ENCODE results near the gene IMP4.
A peak's percentile ranks its signal among the peaks of the same experiment; 100 is the strongest.

Gene IMP4

DNA sequence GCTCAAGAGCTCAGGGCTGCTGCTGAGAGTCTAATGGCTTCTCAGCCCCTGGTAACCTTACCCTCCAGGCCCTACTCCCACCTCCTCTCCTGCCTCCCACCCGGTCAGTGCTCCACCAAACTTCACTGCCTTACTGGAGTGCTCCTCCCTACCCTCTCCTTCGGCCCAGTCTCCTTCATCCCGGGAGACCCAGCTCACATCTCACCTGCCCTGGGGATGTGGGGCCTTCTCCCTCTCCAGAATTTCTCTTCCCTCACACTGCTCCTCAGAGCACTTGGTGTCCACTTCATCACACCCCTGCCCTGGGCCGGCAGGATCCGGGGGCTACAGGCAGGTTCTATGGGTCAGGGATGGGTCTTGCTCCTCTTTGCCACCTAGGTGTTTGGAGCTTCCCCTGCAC is 34.8 kb downstream of the IMP4 start:
- no peak for DNase-seq (ENCODE audit: low read depth in 3 of 3)

DNA sequence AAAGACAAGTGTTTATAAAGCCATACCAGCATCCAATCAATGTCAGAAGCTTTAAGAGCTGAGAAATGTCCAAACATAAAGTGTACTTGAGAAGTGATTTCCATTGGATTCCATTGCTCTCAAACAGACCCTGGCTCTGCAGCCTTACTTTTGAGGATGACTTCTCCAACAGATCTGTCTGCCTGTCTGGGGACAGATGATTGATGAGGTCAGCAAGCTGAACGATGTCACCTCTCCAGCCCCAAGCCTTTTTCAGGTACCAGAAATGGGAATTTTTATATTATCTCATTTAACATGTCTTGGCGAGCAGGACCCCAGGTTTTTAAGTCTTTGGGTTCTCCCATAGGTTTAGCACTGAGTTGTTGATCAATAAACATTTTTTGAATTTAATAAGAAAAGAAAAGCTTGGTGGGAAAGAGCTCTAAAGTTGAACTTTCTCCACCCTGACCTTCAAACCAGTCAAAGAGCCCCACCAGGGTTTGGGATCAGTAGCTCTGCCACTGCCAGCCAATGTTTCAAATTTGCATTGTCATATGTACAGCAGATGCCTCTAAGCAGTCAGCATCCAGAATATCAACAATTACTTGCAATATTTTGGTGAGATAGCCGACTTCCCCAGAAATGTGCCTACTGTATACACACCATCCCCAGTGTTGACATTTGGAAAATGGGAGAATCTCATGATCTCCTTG is 35.7 kb downstream of the IMP4 start:
- no peak for DNase-seq (ENCODE audit: low read depth in 3 of 3)

- no peak for DNase-seq (ENCODE audit: low read depth in 3 of 3)
These were observed 36.2 kb downstream of the IMP4 start for GRCh38 chr2:130378898-130379214.

GRCh38 chr2:130380096-130380934 is 37.6 kb downstream of the IMP4 start:
- DNase-seq (ENCODE audit: low read depth in 3 of 3): no peak

GRCh38 chr2:130381145-130381544 is 38.4 kb downstream of the IMP4 start:
- no peak for DNase-seq (ENCODE audit: low read depth in 3 of 3)

DNA sequence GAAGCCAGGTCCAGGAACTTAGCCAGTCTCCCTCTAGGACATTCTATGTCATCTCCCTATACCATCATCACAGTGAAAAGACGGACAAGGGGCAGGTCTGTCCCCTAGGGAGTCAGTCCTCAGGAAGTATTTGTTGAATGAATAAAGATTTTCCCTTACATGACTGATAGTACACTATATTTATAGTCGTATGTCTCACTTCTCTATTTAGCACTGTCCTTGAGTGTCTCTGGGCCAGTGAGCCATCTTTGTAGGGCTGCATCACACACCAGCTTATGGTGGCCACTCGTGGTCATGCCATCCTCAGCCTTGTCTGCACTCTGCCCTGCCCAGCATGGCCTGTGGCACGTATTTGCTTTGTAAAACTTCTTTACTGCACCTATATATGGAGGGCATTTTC is 38.9 kb downstream of the IMP4 start:
- no peak for DNase-seq (ENCODE audit: low read depth in 3 of 3)

GRCh38 chr2:130382313-130382917 is 39.7 kb downstream of the IMP4 start:
- no peak for DNase-seq (ENCODE audit: low read depth in 3 of 3)

DNA sequence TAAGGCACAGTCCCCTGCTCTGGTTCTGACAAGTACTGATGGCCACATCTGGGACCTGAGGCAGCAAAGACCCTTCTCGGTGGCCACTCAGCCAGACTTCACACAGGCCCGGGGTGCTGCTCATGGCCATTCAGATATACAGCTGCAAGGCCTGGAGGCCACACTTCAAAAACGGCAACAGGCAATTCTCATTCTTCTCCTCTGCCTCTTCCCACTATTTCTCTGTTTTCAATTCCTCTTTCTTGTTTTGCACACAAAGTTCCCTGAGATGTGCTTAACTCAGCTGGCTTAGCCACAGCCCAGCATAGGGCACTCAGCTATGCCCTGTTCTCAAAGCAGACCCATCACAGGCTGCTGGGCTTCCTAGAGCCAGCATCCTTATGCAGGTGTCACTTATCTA is 43.0 kb downstream of the IMP4 start:
- no peak for DNase-seq (ENCODE audit: low read depth in 3 of 3)

GRCh38 chr2:130387071-130387400 is 44.3 kb downstream of the IMP4 start:
- DNase-seq (ENCODE audit: low read depth in 3 of 3): no peak

GRCh38 chr2:130387804-130388203 is 45.1 kb downstream of the IMP4 start:
- no peak for DNase-seq (ENCODE audit: low read depth in 3 of 3)

GRCh38 chr2:130388221-130388907 is 45.7 kb downstream of the IMP4 start:
- no peak for DNase-seq (ENCODE audit: low read depth in 3 of 3)

DNA sequence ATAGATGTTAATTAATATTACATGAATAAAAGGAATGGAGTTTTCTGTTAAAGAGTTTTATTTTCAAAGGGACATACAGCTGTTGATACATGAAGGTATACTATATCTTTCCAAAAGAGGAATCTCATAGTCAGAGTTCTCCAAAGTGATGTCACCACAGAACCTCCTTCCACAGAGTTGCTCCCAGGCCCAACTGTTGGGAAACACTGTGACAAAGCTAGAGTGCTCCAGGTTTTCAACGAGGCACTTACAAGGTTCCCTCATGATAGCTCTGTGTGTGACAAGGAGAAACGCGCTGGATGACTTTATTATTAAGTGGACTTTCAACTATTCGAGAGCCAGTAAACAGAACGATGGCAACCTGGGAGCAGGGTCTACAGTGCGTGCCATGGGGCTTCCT is 46.7 kb downstream of the IMP4 start:
- no peak for DNase-seq (ENCODE audit: low read depth in 3 of 3)

DNA sequence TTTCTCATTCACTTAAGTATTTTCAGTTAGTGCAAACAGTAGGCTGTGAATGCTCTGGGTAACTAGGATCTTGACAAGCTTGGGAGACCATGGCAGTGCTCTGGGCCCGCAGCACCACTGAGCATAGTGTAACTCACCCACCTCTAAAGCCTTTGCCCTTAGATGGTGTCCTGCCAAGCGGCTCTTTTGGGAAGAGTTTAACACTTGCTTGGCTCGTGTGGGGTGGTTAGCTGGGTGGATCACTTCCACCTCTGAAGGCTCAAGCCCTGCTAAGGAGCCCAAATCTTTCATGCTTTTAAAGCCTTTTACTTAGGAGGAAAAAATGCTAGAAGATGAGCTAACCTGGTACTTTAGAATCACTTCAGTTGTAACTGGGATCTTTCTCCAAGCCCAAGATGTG is 47.1 kb downstream of the IMP4 start:
- no peak for DNase-seq (ENCODE audit: low read depth in 3 of 3)

- no peak for DNase-seq (ENCODE audit: low read depth in 3 of 3)
These were observed 47.9 kb downstream of the IMP4 start for GRCh38 chr2:130390460-130391057.

DNA sequence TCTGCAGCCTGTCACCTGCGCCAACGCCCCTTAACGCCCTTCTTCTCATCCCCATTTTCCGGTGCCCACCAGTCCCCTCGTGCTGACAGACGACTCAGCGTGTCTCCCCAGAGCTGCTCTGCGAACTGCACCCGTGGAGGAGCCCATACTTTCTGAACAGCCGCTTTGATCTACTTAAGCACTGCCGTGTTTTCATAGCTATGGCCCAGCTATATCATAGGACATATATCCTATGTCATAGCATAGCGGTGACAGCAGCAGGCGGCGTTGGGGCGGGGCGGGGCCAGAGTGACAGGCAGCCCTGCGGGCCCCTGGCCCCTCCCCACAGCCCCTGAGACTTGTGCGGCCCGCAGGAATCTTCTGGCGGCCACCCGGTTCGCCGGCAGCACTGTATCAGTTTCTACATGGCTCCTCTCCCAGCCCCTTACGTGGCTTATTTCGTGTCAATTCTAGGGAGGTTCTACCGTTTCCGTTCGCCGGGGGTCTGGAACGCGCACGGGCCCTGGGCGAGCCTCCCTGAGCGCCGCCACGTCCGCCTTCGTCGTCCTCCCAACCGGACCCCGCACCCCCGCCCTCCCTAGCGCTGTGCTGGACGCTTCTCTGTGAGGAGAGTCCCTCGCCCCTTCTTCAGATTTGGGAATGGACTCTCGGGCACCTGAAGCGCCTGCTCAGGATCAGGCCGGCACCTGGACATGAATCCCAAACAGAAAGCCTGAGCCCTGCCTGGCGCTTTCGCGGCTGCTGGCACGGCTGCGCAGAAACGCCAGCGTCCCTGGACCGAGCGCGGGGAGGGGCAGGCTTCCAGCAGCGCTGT is 48.6 kb downstream of the IMP4 start:
- peak; percentile 48 to 76 (median 54) for DNase-seq (ENCODE audit: low read depth in 3 of 3)

DNA sequence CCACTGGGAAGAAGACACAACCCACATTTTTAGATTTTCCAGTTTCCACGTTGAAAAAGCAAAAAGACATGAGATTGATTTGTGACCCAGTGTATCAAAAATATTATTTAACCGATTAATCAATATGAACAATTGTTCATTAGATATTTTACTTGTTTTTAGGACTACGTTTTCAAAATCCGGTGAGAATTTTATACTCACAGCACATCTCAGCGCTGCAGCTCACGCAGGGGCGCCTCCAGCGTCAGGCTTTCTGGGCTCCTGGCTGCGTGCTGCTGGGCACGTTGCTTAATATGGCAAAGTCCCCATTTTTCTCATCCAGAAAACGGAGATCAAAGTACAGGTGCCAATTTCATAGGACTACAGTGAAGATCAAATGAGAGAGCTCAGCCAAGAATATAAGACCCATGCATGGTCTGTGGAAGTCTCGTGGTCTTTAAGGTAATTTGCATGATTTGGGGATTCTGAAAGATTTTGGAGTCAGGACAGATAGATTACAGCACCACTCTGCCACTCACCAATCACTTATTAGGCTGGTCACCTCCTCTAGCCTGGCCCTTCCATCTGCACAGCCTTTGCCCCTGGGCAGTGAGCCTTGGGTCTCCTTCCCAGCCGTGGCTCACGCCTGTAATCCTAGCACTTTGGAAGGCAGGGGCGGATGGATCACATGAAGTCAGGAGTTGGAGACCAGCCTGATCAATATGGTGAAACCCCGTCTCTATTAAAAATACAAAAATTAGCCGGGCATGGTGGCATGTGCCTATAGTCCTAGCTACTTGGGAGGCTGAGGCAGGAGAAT is 49.4 kb downstream of the IMP4 start:
- DNase-seq (ENCODE audit: low read depth in 3 of 3): no peak

DNA sequence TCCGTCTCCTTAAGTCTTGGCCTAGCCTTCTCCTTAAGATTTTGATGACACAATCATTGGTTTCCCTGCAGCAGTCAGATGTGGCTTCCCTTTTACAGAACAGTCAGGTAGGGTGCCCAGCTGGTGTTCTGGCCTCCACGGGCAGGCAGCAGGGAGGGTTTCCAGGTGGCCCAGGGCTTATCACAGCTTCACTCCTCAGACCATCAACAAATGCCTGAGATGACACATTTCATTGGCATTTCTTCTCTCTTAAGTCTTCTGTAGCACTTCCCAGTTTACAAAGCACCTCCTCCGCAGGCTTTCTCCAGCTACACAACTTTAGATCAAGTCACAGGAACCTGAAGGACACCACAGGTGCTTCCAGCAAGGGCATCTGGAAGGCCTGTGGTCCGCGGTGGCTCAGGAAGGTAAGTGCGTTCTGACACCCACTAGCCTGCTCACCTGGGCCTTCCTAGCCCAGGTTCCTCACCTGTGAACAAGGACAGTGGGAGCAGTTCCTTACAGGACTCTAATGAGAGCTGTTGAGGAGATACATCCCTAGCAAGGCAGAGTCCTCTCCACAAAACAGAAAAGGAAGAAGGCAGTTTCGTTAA is 50.7 kb downstream of the IMP4 start:
- DNase-seq (ENCODE audit: low read depth in 3 of 3): no peak

All from stimulated activated CD4-positive, alpha-beta T cell treated with anti-CD3 and anti-CD28 coated beads, TNF-alpha, amount 100 ng/mL, for 48 hours (primary cell).